HG03135 (cell line): Measurements from ENCODE around the gene TMEM106C.
A peak's percentile ranks its signal among the peaks of the same experiment; 100 is the strongest.

ENCODE experiments used
- ATAC-seq: cut with Tn5 transposase; IDR thresholded peaks from one replicate; pipeline ENCODE4 v1.9.1; 2021; ENCODE audit warnings: mild to moderate bottlenecking, moderate library complexity; ENCODE audit not compliant: unreplicated experiment

TMEM106C gene, protein sequence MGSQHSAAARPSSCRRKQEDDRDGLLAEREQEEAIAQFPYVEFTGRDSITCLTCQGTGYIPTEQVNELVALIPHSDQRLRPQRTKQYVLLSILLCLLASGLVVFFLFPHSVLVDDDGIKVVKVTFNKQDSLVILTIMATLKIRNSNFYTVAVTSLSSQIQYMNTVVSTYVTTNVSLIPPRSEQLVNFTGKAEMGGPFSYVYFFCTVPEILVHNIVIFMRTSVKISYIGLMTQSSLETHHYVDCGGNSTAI

DNA sequence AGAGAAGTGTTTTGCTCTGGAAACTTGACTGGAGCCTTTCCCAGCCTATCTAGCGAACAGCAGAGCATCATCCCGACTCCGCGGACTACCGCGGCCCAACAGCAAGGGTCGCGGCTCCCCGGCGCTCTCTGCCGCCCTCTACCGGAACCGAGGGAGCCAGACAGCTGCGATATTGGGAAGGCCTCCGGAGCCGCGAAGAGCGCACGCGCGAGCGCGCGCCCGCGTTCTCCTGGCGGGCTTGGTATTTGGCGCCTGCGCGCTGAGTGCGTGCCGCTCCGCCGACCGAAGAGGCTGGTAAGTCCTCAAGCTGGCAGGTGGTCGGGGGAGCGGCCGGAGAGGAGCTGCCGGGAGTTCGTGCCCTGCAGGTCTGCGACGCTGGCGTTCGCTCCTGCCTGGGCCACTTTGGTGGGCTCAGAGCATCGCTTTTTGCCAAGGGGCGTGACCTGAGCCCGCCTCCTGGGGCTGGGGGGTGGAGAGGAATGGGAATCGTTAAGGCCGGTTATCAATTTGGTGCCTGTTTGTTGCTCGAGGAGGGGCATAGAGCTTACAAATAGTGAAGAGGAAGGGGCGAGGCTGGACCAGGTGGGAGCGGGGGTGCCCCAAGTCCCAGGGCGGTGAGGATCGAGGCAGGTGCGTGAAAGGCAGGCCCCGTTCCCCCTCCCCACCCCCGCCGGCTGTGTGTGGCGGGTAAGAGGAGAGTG, at the start of gene TMEM106C:
TMEM106C (plus strand) TSS at position 257 of the 701 bp plus-strand sequence. CDS start 641 bp downstream, outside the sequence.
- ATAC-seq = peak; percentile 83

DNA sequence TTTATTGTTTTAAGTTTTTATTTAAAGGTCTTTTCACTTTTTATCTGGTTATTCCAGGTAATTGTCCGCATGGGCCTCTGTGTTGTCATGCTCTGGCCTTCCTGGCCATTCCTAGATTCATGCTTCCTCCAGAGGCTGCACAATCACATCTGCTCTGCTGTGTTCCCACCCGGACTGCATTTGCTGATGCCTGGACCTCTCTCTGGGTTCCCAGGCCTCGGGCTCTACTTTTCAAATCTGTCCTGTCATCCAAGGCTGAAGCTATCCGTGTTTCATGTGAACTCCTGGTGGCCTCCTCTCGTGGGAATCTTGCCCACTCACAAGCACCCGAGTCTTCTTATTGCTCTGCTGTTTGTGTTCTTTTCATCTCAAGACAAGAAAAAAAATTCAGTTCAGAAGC, 42.5 kb upstream of the TMEM106C start:
- no peak for ATAC-seq

DNA sequence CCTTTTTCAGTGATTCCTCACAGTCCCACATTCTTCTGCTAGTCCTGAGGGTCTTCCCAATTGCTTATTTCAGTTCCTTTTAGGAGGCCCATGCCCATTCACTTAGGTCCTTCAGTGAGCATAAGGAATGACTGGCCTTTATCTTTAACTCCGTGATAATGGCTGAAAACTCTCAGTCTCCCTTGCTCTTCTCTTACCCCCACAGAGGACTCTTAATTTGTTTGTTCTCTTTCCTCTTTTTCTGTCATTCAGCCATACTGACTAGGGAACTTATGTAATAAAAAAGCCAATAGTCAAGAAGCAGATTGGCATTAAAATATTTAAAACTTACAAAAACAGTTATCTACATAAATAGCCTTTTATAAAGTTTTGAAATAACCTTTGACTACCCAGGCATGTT, 41.5 kb upstream of the TMEM106C start:
- no peak for ATAC-seq

DNA sequence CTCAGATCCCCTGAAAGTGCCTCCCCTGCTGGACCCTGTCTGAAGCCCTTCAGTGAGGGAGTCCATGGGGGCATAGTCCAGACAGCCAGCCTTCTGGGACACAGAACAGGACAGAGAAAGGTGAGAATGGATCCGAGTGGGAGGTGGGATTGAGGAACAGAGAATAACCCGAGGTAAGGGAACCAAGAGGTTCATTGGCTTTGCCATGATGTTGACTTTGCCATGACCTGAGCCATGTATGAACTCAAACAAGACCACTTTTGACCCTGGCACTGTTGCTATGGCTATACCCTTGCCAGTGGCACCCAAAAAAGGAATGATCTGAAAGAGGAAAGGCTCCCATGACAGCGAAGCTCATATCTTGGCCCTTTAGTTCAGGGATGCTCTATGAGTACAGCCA, 36.0 kb upstream of the TMEM106C start:
- no peak for ATAC-seq

DNA sequence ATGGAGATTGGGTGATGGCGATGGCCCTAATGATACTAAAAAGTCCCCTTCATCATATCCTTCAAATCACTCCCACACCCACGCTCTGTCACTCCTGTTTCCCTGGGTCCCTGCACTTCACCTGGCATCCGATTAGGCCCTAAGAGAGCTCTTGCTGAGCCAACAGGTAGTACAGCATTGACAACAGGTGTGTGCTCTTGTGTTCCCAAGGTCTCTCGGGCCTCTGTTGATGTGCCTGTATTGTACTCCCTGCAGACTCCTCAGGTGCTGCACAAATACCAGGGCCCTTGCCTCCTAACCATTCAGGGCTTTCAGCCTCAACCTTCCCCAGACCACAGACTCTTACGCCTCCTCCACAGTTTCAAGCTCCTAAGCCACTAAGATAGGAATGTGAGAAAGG, 32.8 kb upstream of the TMEM106C start:
- no peak for ATAC-seq

DNA sequence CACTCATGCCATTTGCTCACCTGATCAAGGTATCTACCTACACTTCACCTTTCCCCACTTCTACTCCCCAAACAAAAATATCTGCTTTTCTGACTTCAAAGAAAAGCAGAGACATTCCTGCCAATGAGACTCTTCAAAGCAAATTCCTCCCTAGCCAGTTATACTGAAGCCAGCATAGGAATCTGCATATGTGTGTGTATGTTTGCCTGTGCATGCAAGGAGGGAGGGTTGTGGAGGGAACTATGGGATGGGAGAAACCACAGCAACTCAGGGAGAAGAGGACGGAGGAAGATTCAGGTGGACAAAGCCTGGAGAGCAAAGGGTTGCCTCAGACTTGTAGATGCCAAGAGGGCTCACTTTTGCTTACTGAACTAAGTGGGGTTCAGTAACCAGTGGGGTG, 32.2 kb upstream of the TMEM106C start:
- no peak for ATAC-seq

DNA sequence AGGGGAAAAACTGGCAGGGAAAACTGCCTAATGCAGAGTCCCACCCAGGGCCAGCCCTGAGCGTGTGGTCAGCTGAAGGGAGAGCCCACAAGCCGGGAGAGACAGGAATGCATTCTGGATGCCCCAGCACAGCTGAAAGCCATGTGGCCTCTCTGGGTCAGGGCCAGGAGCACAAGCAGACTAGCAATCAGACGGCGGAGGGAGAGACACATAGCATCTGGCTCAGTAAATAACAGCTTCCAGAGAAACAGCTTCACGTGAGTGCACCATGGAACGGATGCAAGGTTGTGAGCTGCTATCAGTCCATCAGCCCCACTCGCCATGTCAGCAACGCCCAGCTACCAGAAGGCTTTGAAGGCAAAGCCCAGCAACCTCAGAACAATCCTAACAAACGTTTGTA, 28.2 kb upstream of the TMEM106C start:
- ATAC-seq = no peak

DNA sequence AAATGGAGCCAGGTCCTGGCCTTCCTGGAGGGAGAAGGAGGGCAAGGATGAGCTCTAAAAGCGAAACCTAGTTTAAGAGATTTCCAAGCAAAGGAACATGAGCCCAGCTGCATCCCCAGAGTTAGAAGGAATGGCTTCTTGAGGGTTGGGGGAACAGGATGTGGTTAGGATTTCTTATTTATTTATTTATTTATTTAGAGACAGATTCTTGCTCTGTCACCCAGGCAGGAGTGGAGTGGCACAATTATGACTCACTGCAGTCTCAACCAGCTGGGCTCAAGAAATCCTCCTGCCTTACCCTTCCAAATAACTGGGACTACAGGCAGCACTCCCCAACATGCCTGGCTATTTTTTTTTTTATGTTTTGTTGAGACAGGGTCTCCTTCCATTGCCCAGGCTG, 25.3 kb upstream of the TMEM106C start:
- no peak for ATAC-seq

DNA sequence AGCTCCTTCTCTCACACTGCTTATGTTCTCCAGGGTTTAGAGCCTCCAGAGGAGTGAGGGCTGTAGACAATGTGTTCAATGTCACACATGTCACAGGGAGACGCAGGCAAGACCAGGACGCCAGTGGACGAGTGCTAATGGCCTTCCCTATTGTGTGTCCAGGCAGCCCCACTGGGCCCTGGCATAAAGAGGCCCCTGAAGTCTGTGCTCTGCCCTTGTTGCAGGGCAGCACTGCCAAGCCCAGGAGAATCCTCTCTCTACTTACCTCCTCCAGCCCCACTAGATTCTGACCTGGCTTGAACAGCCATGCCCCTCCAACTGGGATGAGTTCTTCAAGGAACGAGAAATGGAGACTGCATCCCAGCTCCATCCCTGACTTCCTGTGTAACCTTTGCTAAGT, 24.8 kb upstream of the TMEM106C start:
- no peak for ATAC-seq

DNA sequence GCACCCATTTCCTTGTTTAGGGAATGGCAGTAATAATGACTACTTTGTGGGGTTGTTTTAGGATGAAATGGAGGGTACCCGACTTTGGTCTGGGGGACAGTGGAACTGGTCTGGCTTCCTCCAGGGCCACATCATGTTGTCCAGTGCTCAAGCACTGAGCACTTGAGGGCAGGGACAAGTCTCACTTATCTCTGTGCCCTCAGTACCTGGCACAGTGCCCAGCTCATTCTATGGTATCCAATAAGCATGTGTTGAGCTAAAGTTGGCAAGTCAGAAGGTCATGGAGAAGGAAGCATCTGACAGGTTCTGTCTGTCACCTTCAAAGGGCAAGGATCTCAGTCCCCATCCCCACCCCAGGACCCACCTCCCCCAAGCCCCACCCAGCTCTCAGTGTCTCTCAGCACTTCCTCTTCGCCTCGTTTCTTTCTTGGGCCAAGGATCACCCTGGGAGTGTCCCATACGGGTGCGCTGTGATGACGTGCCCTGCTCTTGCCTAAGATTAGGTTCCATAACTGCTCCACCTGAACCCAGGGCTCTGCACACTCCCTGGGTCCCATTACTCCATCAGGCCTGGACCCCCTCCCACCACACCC, 24.3 kb upstream of the TMEM106C start:
- no peak for ATAC-seq

DNA sequence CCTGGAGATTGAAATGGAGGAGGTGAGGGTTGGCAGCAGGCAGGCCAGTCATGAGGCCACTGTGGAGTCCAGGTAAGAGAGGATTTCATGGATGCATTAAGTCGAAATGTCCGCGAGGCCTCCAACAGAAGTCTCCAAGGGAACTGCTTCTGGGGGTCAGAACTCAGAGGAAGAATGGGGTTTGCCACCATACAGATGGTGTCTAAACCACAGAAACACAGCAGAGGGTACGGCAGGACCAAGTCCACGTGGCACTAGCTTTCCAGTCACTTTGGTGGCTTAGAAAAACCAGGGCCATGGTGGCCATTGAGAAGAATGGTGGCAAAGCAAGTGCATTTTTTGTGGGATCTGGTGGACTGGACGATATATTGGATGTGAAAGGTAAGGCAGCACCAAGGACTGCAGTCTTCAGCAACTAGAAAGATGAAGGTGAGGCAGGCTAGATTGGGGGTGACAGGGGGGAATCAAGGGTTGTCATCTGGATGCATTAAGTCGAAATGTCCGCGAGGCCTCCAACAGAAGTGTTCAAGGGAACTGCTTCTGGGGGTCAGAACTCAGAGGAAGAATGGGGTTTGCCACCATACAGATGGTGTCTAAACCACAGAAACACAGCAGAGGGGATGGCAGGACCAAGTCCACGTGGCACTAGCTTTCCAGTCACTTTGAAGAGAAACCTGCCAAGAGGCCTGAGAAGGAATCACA, 22.5 kb upstream of the TMEM106C start:
- no peak for ATAC-seq

DNA sequence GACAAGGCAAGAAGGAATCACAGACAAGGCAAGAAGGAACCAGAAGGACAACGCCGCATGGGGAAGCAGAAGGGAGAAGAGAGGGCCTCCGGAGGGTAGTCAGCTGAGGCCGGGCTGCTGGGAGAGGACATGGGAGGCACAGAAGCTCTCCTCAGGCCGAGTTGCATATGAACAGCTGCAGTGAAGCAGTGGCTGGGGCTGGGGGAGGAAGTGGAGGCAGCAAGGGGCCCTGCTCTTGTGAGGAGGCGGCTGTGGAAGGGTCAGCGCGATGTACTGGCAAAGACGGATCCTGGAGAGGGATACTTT, 22.0 kb upstream of the TMEM106C start:
- no peak for ATAC-seq

DNA sequence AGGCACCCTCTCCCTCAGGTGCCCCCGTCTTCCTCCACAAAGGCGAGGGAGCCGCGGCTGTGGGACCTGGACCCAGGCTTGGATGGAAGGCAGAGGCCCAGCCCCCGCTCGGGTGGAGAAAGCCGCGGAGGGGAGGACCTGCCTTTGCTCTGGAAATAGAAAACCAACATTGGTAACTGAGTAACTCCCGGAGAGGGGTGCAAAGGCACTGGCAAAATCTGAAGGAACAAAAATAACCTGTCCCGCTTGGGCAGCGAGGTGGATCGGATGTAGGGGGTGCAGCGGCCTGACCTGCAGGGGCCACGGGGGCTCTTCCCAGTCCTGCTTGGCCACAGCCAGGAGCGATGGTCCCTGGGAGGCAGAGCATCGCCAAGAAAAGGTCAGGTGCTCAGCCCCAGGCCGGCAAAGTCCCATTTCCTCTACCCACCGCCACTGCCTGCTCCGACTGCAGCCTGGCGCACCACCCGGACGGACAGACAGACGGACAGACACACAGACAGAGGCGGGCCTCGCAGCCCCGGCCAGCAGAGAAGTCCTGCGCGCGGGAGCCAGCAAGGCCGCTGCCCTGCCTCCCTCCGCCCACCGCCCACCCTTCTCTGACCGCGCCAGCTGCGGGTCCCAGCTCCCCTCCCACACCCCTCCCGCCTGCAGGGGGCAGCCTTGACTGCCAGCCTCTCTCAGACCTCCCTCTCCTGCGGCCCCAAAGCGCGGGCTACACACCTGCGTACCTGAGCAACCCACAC, 21.4 kb upstream of the TMEM106C start:
- ATAC-seq = no peak

DNA sequence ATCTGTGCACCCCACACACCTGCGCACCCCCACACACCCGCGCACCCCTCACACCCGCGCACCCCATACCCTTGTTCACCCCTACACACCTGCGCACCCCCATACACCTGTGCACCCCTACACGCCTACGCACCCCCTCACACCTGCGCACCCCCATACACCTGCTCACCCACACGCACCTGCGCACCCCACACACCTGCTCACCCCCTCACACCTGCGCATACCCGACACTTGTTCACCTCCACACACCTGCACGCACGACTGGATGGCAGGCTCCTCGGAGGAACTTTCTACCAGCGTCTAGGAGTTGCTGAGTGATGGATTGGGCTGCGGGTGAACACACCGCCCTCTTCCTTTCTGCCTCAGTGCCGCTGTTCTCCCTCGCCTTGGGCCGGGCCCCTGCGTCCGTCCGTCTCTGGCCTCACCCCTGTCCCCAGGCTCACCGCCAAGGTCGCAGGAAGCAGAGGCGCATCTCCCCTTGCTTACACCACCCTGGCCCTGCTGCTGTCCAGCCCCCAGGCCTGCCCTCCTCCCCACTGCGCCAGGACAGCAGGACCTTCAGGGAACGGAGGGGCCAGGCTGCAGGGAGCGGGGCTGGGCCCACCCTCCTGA, 20.7 kb upstream of the TMEM106C start:
- no peak for ATAC-seq

DNA sequence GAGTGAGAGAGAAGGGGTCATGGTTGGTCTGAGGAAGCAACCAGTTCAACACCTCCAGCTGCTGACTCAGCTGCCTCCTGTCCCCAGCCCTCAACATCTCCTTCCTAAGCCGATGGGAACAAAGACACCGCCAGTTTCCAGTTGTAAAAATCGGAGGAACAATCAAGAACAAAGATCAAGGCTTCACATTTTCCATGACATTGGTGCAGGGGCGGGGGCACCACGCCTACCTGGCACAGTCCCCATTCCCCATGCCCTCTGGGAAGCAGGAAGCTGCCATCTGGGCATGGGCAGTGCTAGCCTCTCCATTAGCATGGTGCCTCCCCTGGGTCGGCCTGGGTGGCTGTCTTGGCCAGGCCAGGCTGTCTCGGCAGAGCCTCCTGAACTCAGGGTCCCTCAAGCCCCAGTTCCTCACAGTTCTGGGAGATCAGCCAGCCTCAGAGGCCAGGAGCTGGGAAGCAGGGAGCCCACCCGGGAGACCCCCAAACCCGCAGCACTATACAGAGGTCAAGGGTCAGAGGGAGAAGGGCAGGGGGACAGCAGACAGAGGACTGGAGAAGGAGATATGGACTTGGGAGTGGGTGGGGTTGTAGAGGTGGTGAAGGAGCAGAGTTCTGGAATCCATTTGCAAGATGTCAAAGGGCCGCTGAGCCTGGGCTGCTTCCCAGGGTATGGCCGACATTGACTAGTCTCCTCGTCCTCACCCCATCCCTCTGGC, 19.6 kb upstream of the TMEM106C start:
- no peak for ATAC-seq

DNA sequence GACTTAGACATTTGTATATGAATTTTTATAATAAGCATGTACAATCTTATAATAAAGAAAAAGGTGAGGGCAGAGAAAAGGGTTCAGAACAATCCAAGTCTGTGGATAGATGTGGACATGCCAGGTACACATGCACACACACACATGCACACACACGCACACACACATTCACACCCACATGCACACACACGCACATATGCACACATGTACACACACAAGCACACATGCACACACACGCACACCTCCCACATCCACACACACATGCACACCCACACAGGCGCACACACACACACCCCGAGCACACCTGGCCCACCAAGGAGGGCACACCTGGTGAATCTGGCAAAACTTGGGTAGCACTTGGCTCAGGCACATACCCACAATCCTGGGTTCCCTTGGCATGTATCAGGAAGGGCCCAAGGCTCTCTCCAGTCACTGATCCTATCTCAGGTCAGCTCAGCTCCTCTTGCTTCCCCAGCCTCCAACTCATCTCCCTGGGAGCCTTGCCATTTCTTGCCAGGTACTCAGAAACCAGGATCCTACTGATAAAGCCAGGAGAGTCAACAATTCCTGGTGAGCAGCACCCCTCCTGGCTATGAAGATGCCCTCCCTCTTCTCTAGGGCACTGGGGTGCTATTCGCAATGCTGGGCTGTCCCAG, 18.6 kb upstream of the TMEM106C start:
- no peak for ATAC-seq

DNA sequence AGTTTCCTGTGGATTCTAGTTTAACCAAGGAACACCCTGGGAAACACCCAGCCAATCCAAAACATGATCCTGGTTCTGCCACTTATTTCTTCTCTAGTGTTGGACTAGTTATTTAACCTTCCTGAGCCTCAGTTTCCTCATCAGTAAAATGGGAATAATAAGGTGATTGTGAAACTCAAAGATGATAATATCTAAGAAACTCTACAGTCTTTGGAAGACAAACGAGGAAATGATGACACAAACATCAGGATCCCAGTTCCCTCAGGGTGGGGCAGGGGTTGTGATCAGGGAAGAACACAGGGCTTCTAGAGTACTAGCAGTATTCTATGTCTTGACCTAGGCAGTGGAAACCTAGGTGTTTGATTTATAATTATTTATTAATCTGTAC, 18.1 kb upstream of the TMEM106C start:
- no peak for ATAC-seq

DNA sequence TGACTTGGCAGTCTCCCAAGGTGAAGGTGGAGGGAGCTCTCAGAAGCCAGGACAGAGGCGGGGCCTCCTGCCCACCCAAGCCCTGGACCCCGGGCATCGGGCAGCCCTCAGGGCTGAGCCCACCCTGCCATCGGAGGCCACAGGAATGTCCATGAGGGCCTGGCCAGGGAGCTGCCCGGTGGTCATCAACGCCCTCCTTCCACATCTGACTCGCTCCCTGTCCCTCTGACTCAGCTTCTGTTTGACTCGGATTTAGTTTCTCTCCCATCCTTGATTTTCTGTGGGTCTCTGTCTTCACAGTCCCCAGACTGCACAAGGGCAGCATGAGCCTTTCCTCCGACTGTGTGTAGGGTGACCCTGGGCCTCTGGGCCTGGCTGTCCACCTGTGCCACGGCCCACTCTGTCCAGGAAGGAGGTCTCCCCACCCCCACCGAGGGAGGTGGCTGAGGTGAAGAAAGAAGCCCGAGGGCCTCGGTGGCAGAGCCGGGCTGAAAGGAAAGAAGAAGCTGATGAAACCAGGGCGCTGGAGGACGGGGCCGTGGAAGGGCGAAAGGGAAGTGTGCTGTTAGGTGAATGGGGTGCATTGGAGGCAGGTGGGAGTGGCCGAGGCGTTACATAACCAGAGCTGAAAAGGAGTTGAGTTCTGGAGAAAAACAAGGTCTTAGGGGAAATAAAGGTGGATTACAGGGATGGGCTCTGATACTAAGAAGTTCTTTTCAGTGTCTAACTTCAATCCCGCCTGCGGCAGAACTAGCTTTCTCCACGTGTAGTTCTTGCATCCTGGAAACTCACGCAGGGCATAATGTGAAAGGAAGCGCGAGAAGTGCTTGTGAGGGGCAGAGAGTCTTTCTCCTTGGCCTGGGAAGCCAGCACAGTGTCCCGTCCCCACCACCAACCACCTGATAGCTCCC, 16.7 kb upstream of the TMEM106C start:
- no peak for ATAC-seq

DNA sequence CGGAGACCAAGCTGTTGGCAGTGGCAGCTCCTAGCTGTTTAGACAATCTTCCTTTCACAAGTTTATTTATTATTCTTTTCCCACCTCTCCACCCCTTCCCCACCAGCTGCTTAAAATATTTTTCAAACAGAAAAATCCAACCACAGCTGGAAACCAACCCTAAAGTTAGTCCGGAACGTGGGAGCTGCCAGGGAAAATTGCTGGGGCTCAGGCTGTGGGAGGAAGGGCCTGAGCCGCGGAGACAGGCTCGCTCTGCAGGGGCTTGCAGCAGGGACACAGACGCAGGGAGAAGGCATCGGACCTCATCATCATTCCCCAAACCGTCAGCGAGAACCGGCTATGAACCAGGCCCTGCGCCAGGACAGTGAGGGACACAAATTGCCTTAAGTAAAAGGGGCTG, 16.1 kb upstream of the TMEM106C start:
- no peak for ATAC-seq
